ENCODE measurements around the gene TMEM125.

TMEM125 gene

DNA sequence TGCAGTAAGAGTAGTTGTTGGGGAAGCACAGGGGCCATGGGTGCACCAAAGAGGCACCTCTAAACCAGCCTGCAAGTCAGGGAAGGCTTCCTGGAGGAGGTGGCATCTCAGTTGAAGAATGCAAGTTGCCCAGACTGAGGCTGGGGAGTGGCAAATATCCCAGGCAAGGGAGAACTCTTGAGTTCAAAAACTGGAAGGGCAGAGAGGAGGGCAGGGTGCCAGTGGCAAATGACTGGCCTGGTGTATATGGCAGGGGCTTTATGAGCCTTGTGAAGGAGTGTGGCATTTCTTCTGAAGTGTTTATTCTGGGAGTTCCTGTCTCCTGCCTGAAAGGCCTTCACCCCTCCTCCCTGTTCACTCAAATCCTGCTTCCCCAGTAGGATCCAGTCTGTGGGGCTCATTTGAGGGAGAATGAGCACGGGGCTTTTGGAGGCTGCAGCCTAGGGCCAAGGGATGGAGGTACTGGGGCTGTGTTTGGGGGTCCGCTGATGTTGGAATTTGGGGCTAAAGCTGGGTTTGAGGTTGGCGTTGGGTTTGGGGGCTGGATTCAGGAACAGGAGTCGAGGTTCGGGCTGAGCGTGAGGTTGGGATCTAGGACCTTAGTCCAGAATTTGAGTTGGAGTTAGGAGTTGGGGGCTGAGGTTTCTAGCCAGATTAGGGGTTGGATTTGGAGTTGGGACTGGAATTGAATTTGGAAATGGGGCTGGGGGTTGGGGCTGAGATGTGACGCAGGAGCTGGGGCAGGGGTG is at the start of gene TMEM125:
Gene TMEM125, plus strand, starts transcription at position 357 of the 749 bp plus-strand sequence. CDS start 2,740 bp downstream, outside the sequence.
- in situ Hi-C loops (cut with MboI; ENCODE audit: low pct_unique_long_range_greater_than_20kb, low sequenced_read_pairs) = no loop called here
- no peak for DNase-seq

DNA sequence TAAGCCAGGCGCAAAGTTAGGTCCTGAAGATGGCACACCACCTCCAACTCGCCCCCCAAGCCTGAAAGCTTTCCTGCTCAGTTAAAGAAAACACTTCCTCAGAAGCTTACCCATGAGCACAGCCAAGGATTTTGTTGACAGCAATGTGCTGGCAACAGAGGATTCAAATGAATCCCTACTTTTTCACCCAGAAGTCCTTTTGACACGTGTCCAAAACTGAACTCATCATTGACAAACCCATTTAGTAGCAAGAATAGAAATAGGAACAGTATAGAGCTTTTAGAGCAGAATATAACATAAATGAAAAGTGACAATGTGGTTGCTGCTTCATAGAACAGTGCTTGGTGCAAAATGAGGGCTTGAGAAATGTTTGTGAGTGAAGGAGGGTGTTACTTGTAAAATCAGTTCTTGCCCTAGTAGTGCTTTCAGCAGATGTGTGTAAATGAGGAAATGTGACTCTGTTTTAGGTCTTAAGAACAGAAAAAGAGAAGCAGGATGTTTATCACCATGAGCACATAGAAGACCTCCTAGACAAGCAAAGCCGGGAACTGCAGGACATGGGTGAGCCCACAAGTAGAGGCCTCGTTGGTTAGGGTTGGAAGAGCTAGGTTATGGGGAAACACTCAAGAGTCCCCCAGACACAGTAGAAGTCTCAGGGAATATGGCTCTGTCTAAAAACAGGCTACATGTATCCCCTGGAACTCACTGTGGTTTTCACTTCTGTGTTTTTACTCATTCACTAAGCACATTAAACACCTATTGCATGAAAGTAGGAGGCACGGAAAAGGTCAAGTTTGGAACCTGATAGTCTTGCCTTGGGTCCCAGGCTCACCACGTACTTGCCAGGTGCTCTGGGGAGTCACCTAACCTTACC is 48.6 kb upstream of the TMEM125 start:
- in situ Hi-C loops (cut with MboI; ENCODE audit: low pct_unique_long_range_greater_than_20kb, low sequenced_read_pairs) = no loop called here
- peak; percentile 38 for DNase-seq

DNA sequence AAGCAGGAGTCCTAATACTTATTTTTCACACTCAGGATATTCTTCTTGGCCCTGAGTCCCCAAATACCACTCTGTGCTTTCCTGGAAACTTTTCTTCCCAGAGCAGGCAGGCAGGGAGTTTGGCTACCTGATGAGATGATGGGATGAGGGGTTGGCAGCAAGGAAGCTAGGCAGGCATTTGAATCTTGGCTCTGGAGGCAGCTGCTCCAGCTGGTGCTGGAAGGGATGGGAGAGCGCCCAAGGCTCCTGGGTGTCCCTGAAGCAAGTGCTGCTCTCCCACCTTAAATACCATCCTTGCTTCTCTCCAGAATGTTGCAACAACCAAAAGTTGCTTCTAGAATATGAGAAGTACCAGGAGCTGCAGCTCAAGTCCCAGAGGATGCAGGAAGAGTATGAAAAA is 48.0 kb upstream of the TMEM125 start:
- in situ Hi-C loops (cut with MboI; ENCODE audit: low pct_unique_long_range_greater_than_20kb, low sequenced_read_pairs) = no loop called here
- DNase-seq = no peak

DNA sequence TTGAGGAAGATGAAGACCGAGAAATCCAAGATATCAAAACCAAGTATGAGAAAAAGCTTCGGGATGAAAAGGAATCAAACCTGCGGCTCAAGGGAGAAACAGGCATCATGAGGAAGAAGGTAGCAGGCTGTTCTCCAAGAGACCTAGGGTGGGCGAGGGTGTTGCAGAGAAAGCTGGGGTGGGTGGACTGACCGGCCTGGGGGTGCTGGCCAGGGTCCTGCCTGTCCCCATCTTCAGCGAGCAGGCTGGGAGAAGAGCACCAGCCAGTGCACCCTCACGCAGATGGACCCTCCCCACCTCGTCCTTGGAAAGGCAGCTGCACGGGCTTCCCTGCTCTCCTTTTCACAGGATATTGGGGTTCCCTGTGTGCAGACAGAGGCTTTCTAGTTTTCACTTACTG is 46.9 kb upstream of the TMEM125 start:
- no peak for DNase-seq
- in situ Hi-C loops (cut with MboI; ENCODE audit: low pct_unique_long_range_greater_than_20kb, low sequenced_read_pairs) = no loop called here

DNA sequence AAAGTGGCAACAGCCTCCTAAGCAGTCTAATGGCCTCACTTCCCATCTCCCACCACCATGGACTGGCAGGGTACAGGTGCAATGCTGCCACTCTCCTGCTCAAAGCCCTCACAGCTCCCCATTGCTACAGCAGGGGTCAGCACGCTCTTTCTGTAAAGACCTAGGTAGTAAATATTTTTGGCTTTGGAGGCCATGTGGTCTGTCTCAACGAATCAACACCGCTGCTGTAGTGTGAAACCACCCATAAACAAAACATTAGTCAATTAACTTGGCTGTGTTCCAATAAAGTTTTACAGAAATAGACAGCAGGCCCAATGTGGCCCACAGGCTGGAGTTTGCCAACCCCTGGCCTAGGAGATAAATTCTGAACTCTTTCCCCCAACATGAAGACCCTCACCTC is 44.6 kb upstream of the TMEM125 start:
- in situ Hi-C loops (cut with MboI; ENCODE audit: low pct_unique_long_range_greater_than_20kb, low sequenced_read_pairs) = no loop called here
- DNase-seq = no peak

DNA sequence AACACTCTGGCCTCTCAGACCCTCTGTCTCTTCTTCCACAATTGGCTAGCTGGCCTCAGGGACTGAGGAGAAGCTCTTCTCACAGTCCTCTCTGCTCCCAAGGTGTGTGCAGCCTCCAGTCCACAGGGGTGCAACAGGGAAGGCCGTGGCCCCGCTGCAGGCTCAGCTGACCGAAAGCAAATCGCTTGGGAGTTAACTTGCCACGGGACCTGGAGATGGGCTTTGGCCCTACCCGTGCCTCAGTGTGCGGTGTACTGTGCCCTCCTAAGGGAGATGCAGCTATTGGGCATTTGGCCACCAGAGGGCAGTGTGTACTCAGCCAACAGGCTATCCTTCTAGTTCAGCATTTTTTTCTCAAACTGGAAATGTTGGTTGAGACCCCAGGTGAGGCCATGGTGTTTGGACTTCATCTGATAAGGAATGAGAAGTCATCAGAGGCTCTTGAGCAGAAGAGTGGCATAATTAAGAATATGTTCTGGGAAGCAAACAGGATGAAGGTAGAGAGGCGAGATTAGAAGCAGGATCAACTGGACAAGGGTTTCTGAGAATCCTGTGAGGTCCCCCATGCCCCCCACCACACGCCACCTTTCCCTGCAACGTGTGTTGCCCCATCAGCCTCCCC is 42.5 kb upstream of the TMEM125 start:
- DNase-seq = peak; percentile 77
- in situ Hi-C loops (cut with MboI; ENCODE audit: low pct_unique_long_range_greater_than_20kb, low sequenced_read_pairs) = no loop called here

DNA sequence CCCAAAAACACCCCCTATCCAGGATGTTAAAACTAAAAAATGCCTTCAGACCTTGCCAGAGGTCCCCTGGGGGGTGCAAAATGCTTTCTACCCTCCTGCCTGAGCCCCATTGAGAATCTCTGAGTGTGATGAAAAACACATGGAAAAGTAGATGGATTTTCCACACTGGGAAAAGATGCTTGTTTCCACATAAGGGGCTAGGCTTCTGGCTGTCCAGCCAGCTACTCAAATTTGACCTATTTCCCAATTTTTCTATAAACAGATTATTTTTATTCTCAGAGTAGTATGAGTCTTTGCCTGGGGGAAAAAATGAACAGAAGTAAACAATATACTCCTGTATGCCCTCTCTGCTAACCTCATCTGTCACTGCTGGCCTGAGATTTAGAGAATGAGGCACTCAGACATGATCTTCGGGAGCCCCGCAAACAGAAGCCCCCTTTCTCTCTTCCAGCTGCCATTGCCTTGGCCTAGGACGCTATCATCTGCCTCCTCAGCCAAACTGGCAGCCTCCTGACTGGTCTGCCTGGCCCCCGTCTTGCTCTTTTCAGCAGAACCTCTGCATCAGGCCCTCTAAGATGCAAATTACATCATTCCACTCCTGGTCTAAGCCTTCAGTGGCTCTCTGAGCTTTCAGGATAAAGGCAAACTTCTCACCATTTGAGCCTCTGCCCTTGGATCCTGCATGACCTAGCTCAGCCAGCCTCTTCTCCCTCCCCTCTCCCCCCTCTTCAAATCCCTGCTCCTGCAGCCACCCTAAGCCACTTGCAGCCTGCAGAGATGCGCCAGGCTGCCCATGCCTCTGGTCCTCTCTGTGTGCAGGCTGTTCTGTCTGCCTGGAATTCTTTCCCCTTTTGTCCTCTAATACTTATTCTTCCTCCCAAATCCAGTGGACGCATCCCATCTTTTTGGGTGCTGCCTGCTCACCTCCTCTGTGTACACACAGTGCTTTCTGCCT is 39.7 kb upstream of the TMEM125 start:
- no peak for DNase-seq
- in situ Hi-C loops (cut with MboI; ENCODE audit: low pct_unique_long_range_greater_than_20kb, low sequenced_read_pairs) = loop anchor here (10.0 kb wide), 1 partner anchor 195 kb away; no protein-coding TSS in a partner anchor

DNA sequence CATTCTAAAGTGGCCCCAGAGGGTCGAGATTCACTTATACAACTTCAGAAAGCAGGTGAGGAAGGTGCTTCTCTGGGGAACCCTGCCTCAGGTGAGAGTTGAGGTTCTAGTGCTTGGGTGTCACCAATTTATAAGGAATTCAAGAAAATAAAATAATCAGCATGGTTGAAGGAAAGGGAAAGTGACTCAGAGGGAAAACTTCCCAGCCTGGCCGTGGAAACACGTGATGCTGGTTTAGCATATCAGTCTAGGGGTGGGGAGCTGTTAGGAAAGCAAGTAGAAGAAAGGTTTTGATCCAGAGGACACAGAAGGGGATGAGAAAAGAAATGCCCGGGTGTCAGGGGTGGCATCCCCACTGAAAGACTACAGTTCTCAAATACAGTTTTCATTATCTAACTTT is 37.7 kb upstream of the TMEM125 start:
- in situ Hi-C loops (cut with MboI; ENCODE audit: low pct_unique_long_range_greater_than_20kb, low sequenced_read_pairs) = loop anchor here (10.0 kb wide), 1 partner anchor 193 kb away; no protein-coding TSS in a partner anchor
- DNase-seq = no peak

DNA sequence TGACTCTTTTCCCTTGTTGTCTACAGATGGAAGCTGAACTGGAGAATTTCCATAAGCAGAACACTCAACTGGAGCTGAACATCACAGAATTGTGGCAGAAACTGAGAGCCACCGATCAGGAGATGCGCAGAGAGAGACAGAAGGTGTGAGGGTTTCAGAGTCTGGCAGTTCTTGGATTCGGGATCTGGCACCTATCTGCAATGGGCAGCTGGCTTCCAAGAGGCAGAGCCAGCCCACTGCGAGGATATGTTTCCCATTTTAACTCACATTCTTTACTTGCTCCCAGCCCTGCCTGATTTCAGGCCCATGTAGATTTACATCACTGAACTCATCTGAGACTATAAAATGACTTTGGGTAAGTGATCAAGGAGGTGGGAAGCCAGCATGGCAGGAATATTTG is 37.3 kb upstream of the TMEM125 start:
- in situ Hi-C loops (cut with MboI; ENCODE audit: low pct_unique_long_range_greater_than_20kb, low sequenced_read_pairs) = loop anchor here (10.0 kb wide), 1 partner anchor 192 kb away; no protein-coding TSS in a partner anchor

DNA sequence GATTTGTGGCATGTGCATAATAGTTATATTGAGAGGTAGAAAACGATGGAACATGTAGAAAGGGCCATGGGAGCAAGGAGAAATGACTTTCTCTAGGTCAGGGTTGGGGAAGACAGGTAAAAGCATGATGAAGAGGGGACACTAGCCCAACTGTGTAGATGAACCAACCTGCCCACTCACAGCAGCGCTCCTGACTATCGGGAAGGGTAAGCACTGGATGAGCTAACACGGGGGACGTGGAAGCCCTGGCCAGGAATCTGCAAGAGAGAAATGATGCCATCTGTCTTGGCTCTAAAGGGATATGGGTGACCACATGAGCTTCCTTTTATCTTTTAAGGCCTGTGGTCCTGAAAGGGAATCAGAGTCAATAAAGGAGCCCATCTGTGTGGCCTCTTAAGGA is 36.2 kb upstream of the TMEM125 start:
- in situ Hi-C loops (cut with MboI; ENCODE audit: low pct_unique_long_range_greater_than_20kb, low sequenced_read_pairs) = loop anchor here (10.0 kb wide), 1 partner anchor 191 kb away; no protein-coding TSS in a partner anchor
- no peak for DNase-seq

More for the DNA sequence above, 37.3 kb upstream of the TMEM125 start:
- DNase-seq = no peak

DNA sequence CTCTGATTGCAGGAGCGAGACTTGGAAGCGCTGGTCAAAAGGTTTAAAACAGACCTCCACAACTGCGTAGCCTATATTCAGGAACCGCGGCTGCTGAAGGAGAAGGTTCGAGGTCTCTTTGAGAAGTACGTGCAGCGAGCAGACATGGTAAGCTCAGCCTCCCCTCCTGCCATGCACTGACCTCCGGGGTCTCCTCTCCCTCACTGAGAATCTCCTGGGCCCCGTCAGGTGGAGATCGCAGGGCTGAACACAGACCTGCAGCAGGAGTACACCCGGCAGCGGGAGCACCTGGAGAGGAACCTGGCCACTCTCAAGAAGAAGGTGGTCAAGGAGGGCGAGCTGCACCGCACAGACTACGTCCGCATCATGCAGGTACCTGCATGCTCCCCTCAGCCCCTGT is 35.5 kb upstream of the TMEM125 start:
- in situ Hi-C loops (cut with MboI; ENCODE audit: low pct_unique_long_range_greater_than_20kb, low sequenced_read_pairs) = loop anchor here (10.0 kb wide), 1 partner anchor 191 kb away; no protein-coding TSS in a partner anchor
- DNase-seq = no peak

DNA sequence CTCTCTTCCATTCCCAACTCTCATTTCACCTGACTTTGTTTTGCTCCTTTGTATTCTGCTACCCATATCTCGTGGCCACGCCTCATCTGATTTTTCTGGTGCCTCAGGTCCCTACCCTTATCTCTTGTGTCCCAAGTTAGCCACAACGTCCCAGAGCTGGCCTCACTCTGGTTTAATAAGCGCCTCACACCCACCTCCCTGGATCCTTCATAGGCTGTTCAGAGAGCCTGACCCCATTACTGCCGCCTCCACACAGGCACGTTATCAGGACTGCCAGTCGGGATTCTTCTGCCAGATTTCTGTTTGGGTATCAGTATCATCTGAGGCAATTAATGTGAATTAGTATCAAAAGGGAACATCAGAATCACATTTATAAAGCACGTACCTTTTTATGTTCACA is 34.7 kb upstream of the TMEM125 start:
- in situ Hi-C loops (cut with MboI; ENCODE audit: low pct_unique_long_range_greater_than_20kb, low sequenced_read_pairs) = loop anchor here (10.0 kb wide), 1 partner anchor 190 kb away; no protein-coding TSS in a partner anchor
- DNase-seq = no peak

DNA sequence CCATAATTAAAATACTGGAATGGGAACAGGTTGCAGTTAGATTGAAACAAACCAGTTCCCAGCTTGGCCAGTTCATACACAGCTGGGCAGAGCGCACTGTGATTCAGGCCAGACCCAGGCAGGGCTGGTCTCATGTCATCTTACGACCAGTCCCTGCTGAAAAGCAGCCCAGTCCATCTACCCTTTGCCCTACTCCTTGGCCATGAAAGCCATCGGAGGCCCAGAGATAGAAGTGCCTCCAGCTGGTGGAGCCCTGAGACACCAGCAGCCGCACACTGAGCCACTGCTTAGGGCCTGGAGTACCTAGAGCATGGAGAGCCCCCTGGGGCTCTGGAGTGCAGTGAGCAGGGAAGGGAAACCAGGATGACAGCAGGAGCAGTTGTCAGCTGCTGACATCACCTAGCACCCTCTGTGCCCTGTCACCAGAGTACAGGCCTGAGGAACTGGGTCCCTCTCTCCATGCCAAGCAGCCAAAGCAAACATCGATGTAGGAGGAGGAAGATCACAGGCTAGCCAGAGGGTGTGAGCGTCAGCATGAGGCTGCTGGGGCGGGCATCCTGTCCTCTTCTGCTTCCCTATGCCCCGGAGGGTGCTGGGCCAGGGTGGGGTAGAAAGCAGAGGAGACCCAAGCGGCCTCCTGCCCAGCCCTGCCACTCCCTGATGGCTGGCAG is 34.2 kb upstream of the TMEM125 start:
- in situ Hi-C loops (cut with MboI; ENCODE audit: low pct_unique_long_range_greater_than_20kb, low sequenced_read_pairs) = loop anchor here (10.0 kb wide), 1 partner anchor 189 kb away; no protein-coding TSS in a partner anchor
- no peak for DNase-seq

DNA sequence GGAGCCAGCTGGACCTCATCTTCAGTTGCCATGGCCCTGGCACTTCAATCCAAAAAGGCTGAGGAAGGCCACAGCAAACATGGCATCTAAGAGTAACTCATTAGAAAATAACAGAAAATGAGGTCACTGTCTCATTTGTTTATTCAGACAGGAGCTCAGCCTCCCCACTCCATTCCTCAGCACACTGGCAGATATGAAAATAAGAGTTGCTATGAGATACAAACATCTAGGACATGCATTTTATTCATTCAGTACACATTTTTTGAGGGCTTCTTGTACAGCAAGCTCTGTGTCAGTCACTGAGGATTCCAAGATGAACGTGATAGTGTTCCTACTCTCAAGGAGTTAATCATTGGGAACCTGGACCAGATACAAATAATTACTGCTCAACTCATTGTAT is 32.7 kb upstream of the TMEM125 start:
- in situ Hi-C loops (cut with MboI; ENCODE audit: low pct_unique_long_range_greater_than_20kb, low sequenced_read_pairs) = loop anchor here (10.0 kb wide), 1 partner anchor 188 kb away; no protein-coding TSS in a partner anchor
- no peak for DNase-seq

DNA sequence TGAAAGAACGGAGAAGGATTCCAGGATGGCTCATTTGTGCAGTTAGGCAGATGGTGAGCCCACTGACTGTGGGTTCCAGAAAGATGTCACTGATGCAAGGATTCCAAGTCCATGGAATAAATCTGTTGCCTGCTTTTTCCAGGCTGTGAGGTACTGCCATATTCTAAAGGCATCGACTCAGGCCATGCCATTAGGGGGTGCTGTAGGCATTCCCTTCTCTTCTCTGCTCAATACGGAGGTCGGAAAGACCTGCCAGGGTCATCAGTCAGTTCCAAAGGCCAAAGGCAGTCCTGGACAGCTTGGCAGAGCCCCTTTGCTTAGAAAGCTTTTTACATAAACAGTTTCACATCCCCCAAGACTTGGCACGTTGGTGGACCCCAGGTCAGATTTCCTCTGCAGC is 31.7 kb upstream of the TMEM125 start:
- in situ Hi-C loops (cut with MboI; ENCODE audit: low pct_unique_long_range_greater_than_20kb, low sequenced_read_pairs) = loop anchor here (10.0 kb wide), 1 partner anchor 187 kb away; no protein-coding TSS in a partner anchor
- DNase-seq = peak; percentile 69

DNA sequence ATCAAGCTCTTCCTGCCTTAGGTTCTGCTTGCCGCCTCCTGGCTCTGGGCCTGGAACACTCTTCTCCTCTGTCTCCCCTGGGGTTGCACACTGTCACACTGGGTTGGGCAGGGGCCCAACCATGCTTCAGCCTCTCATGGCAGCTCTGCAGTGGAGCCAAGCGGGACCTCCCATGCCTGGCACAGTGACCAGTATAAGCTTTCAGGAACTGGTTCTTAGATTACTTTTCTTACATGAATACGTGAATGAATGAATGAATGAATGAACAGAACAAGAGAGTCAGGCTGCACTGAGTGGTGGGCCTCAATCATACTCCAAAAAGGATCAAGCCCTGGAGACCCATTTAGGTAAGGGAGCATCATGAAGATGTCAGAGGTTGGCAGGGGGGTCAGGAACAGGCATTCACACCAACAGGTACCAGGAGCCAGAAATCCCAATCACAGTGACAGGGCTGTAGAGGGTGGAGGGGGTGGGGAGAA is 30.8 kb upstream of the TMEM125 start:
- in situ Hi-C loops (cut with MboI; ENCODE audit: low pct_unique_long_range_greater_than_20kb, low sequenced_read_pairs) = loop anchor here (10.0 kb wide), 1 partner anchor 186 kb away; no protein-coding TSS in a partner anchor
- DNase-seq = no peak

DNA sequence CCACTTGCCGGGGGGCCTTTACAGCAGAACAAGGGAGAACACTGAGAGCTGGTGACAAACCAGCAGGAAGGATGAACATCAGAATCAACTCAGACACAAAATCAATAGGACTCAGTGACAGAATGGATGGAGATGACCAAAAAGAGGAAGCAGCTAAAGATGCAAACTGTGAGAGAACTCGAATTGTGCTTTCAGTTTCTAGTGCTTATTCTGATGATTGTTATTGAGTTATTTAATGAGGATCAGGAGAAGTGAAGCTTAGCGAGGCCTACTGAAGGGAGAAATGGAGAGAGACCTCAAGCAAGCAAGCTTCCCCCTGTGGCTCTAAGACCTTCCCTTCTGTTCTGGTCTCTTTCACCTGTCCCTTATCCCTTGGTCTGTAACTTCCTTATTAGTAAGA is 30.3 kb upstream of the TMEM125 start:
- in situ Hi-C loops (cut with MboI; ENCODE audit: low pct_unique_long_range_greater_than_20kb, low sequenced_read_pairs) = loop anchor here (10.0 kb wide), 1 partner anchor 185 kb away; no protein-coding TSS in a partner anchor
- DNase-seq = peak; percentile 64

Measured in KBM-7 (cell line).